Measurements from ENCODE around the gene CEACAM1.
"Not testable (repeated sequence)": the region's sequence is repeated elsewhere in the genome, so short reads cannot be mapped to it uniquely, and the experiment has no call there.

The CEACAM1 gene

DNA sequence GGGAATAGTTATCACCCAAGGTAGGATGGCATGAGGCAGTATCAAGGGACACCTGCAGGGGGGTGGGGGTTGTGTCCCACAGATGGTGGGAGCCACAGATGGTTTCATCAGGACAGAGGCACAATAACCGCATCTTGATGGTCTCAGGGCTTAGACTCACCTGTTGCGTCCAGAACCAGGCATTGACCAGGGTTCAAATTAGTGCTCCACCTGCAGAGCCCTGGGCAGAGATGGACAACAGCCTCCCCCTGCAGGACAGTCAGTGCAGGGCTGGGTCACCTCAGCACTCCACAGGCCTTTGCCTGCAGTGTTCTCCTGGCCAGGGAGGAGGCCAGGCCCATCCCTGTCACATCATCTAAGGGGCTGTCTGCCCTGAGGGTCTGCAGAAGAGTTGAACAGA is 14.5 kb upstream of the CEACAM1 start:
- Histone ChIP-seq H3K4me1 (ENCODE audit: control insufficient read depth, insufficient read depth, low read length) (no peaks in the 10 kb centered on the region), H3K36me3 (ENCODE audit: control insufficient read depth, insufficient read depth, low read length) (no peaks in the 10 kb centered on the region), H3K4me3 (ENCODE audit: low read length) (no peak overlapping the region), H3K9ac (ENCODE audit: low read length) (no peak overlapping the region), H3K27me3 (ENCODE audit: control insufficient read depth, insufficient read depth, low read length) (no peaks in the 10 kb centered on the region), H3K27ac (ENCODE audit: low read depth, low read length) (no peak overlapping the region)

DNA sequence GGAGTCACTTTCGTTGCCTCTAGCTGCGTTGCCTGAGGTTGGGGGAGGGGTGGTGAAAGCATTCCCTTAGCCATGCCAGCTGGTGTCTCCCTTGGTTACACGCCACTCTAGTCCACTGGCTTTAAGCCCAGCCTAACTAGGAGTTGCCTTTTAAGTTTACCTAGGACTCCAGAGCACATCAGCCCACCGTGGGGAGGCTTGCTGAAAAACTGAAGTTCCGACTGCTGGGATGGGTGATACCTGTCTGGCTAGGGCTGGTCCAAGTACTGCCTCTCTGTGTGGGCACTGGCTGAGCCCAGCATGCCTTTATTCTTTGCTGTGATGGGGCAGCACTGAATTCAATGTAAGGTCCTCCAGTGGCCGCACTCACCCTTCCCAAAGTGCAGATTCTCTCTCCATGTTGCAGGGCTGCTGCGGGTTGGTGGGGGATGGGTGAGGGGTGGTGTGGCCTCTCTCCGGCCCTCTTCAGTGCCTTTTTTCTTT is 11.8 kb upstream of the CEACAM1 start:
- Histone ChIP-seq H3K27me3 (ENCODE audit: control insufficient read depth, insufficient read depth, low read length) (no peaks in the 10 kb centered on the region), H3K27ac (ENCODE audit: low read depth, low read length) (no peak overlapping the region), H3K9ac (ENCODE audit: low read length) (no peak overlapping the region), H3K36me3 (ENCODE audit: control insufficient read depth, insufficient read depth, low read length) (no peaks in the 10 kb centered on the region), H3K4me1 (ENCODE audit: control insufficient read depth, insufficient read depth, low read length) (no peaks in the 10 kb centered on the region), H3K4me3 (ENCODE audit: low read length) (no peak overlapping the region)

DNA sequence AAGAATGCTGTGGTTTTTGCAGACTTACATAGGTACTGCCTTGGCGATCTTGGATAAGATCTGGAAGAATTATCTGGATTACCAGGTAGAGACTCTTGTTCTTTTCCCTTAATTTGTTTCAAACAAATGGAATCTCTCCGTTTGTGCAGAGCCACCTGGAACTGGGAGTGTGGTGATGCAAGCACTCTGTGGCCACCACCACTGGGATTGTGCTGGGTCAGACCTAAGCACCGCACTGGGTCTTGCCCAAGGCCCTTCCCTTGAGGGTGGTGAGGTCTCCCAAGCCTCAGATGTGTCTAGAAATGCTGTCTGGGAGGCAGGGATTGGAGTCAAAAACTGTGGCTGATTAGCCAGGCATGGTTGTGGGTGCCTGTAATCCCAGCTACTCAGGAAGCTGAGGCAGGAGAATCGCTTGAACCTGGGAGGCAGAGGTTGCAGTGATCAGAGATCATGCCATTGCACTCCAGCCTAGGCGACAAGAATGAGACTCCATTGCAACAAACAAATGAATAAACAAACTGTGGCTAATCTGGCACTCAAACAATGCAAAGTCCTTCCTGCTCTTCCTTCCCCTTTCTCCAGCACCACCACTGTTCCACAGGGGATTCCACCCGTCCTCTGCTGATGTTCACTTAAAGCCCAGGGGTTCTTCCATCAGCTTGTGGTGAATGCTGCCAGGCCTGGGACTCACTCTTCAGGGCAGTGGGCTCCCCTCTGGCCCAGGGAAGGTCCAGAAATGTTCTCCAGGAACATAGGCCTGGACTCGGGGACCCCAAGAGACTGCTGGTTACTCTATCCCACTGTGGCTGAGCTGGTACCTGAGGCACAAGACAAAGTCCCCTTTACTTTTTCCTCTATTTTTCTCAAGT is 10.8 kb upstream of the CEACAM1 start:
- H3K4me1 ChIP-seq (ENCODE audit: control insufficient read depth, insufficient read depth, low read length), result no peaks in the 10 kb centered on the region
- H3K27ac ChIP-seq (ENCODE audit: low read depth, low read length), result no peak overlapping the region
- no peak overlapping the region for H3K9ac ChIP-seq (ENCODE audit: low read length)
- H3K27me3 ChIP-seq (ENCODE audit: control insufficient read depth, insufficient read depth, low read length), result no peaks in the 10 kb centered on the region
- H3K4me3 ChIP-seq (ENCODE audit: low read length), result no peak overlapping the region
- no peaks in the 10 kb centered on the region for H3K36me3 ChIP-seq (ENCODE audit: control insufficient read depth, insufficient read depth, low read length)

DNA sequence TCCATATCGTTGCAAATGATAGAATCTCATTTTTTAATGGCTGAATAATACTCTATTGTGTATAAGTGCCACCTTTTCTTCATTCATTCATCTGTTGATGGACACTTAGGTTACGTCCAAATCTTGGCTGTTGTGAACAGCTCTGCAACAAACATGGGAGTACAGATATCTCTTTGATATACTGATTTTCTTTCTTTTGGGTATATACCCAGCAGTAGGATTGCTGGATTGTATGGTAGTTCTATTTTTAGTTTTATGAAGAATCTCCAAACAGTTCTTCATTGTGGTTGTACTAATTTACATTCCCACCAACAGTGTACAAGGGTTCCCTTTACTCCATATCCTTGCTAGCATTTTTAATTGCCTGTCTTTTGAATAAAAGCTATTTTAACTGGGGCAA is 7.0 kb upstream of the CEACAM1 start:
- H3K4me1 ChIP-seq (ENCODE audit: control insufficient read depth, insufficient read depth, low read length); H3K36me3 ChIP-seq (ENCODE audit: control insufficient read depth, insufficient read depth, low read length); H3K9ac ChIP-seq (ENCODE audit: low read length); H3K4me3 ChIP-seq (ENCODE audit: low read length); H3K27ac ChIP-seq (ENCODE audit: low read depth, low read length); H3K27me3 ChIP-seq (ENCODE audit: control insufficient read depth, insufficient read depth, low read length): not testable (repeated sequence)

DNA sequence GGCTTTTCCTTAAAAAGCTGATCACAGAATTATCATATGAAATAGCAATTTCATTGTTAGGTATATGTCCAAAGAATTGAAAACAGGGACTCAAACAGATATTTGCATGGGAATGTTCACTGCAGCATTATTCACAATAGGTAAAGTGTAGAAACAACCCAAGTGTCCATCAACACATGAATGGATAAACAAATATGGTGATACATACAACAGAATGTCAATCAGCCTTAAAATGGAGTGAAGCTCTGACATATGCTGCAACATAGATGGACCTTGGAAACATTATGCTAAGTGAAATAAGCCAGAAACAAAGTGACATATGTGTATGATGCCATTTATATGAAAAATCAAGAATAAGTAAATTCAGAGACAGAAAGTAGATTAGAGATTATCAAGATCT is 6.1 kb upstream of the CEACAM1 start:
- Histone ChIP-seq H3K4me1 (ENCODE audit: control insufficient read depth, insufficient read depth, low read length) (no peaks in the 10 kb centered on the region), H3K27me3 (ENCODE audit: control insufficient read depth, insufficient read depth, low read length) (no peaks in the 10 kb centered on the region), H3K36me3 (ENCODE audit: control insufficient read depth, insufficient read depth, low read length) (no peaks in the 10 kb centered on the region), H3K4me3 (ENCODE audit: low read length) (no peak overlapping the region), H3K9ac (ENCODE audit: low read length) (no peak overlapping the region), H3K27ac (ENCODE audit: low read depth, low read length) (no peak overlapping the region)

DNA sequence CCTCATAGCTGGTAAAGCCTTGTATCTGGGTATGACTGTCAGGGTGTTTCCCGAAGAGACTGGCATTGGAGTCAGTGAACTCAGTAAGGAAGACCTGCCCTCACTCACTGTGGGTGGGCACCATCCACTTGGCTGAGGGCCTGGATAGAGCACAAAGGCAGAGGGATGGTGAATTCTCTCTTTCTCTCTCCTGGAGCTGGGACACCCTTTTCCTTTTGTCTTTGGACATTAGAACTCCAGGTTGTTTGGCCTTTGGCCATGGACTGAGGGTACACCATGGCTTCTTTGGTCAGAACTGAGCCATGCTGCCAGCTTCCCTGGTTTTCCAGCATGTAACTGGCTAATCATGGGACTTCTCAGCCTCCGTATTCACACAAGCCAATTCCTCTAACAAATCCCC is 4.6 kb upstream of the CEACAM1 start:
- no peaks in the 10 kb centered on the region for H3K27me3 ChIP-seq (ENCODE audit: control insufficient read depth, insufficient read depth, low read length)
- H3K4me3 ChIP-seq (ENCODE audit: low read length), result no peak overlapping the region
- H3K27ac ChIP-seq (ENCODE audit: low read depth, low read length), result no peak overlapping the region
- no peaks in the 10 kb centered on the region for H3K4me1 ChIP-seq (ENCODE audit: control insufficient read depth, insufficient read depth, low read length)
- H3K36me3 ChIP-seq (ENCODE audit: control insufficient read depth, insufficient read depth, low read length), result no peaks in the 10 kb centered on the region
- no peak overlapping the region for H3K9ac ChIP-seq (ENCODE audit: low read length)

DNA sequence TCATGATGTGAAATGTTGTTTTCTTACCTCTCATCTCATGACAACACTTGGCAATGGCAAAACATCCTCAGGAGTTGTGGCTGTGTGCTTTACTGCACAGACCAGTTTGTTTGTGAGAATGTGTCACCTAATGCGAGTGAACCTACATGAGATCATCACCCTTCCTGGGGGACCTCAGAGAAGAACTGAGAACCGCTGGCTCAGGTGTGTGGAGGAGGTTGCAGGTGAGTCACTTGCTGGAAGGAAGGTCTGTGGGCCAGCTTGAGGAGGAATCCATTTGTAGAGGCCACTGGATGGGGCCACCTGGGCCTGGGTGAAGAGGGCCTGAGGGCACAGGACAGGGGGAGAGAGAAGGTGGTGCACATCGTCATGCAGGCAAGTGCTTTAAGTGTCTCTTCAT is 3.0 kb upstream of the CEACAM1 start:
- Histone ChIP-seq H3K36me3 (ENCODE audit: control insufficient read depth, insufficient read depth, low read length) (no peaks in the 10 kb centered on the region), H3K4me3 (ENCODE audit: low read length) (no peak overlapping the region), H3K4me1 (ENCODE audit: control insufficient read depth, insufficient read depth, low read length) (no peaks in the 10 kb centered on the region), H3K27me3 (ENCODE audit: control insufficient read depth, insufficient read depth, low read length) (no peaks in the 10 kb centered on the region), H3K27ac (ENCODE audit: low read depth, low read length) (no peak overlapping the region), H3K9ac (ENCODE audit: low read length) (no peak overlapping the region)

DNA sequence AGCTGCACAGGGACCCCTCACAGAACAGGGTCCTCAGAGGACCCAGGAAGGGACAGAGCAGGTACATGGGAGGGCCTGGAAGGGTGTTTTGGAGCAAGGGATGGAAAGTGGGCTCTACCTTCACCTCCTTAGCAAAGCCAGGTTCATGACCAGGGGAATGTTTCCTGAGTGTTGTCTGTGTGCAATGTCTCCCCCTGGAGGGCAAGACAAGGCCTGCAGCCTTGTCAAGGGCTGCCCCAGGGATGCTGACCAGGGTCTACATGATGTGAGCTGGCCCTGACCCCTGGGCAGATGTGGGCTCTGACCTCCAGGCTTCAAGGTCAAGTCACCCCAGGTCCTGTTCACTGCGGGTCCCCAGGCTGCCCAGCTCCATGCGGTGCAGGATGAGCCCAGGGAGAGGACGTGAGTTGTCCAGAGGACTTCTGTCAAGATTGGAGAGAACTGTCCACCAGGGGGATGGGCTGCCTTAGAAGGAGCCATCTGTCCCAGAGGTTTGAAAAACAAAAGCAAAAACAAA is 1.0 kb upstream of the CEACAM1 start:
- no peaks in the 10 kb centered on the region for H3K27me3 ChIP-seq (ENCODE audit: control insufficient read depth, insufficient read depth, low read length)
- peak overlapping the region; percentile 56 for H3K4me3 ChIP-seq (ENCODE audit: low read length)
- H3K36me3 ChIP-seq (ENCODE audit: control insufficient read depth, insufficient read depth, low read length), result no peaks in the 10 kb centered on the region
- no peak overlapping the region for H3K27ac ChIP-seq (ENCODE audit: low read depth, low read length)
- H3K9ac ChIP-seq (ENCODE audit: low read length), result no peak overlapping the region
- no peaks in the 10 kb centered on the region for H3K4me1 ChIP-seq (ENCODE audit: control insufficient read depth, insufficient read depth, low read length)

DNA sequence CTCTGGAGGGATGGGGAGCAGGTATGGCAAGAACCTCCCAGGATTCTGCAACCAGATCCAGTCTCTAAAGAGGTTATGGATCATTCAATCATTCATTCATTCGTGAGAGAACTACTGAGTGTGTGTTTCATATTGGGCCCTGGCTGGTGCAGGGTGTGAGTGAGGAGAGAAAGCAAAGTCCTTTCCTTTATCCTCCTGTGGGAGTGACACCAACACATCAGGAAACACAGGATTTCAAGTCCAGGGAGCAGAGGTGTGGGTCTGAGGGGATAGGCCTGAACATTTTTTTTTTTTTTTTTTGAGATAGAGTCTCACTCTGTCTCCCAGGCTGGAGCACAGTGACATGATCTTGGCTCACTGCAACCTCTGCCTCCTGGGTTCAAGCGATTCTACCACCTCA is 3.3 kb downstream of the CEACAM1 start:
- no peak overlapping the region for H3K4me3 ChIP-seq (ENCODE audit: low read length)
- no peaks in the 10 kb centered on the region for H3K4me1 ChIP-seq (ENCODE audit: control insufficient read depth, insufficient read depth, low read length)
- no peak overlapping the region for H3K27ac ChIP-seq (ENCODE audit: low read depth, low read length)
- H3K9ac ChIP-seq (ENCODE audit: low read length), result no peak overlapping the region
- peaks cover 2% of the 10 kb centered on the region for H3K36me3 ChIP-seq (ENCODE audit: control insufficient read depth, insufficient read depth, low read length)
- no peaks in the 10 kb centered on the region for H3K27me3 ChIP-seq (ENCODE audit: control insufficient read depth, insufficient read depth, low read length)

DNA sequence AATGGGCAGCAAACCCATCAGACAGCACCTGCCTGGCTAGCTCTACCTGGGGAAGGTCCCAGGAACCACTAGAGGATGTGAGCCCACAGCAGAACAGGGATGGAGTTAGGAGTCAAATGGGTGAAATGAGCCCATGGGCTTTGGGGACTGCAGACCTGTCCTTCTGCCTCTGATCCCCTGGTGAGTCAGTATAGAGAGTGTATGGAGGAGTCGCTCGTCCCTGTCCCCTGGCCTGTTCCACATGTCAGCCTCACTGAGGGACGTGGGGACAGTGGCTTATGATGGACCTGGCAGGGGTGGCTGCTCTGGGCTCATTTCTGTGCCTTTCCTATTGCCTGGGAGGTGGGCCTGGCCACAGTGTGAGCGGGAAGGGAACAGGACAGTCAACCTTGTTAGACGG is 4.0 kb downstream of the CEACAM1 start:
- H3K9ac ChIP-seq (ENCODE audit: low read length), result no peak overlapping the region
- no peak overlapping the region for H3K27ac ChIP-seq (ENCODE audit: low read depth, low read length)
- no peaks in the 10 kb centered on the region for H3K4me1 ChIP-seq (ENCODE audit: control insufficient read depth, insufficient read depth, low read length)
- peaks cover 2% of the 10 kb centered on the region for H3K36me3 ChIP-seq (ENCODE audit: control insufficient read depth, insufficient read depth, low read length)
- no peak overlapping the region for H3K4me3 ChIP-seq (ENCODE audit: low read length)
- no peaks in the 10 kb centered on the region for H3K27me3 ChIP-seq (ENCODE audit: control insufficient read depth, insufficient read depth, low read length)

DNA sequence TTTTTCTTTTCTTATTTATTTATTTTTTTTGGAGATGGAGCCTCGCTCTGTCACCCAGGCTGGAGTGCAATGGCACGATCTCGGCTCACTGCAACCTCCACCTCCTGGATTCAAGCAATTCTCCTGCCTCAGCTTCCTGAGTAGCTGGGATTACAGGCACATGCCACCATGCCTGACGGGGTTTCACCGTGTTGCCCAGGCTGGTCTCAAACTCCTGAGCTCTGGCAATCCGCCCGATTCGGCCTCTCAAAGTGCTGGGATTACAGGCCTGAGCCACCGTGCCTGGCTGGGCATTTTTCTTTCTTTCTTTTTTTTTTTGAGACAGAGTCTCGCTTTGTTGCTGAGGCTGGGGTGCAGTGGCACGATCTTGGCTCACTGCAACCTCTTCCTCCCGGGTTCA is 6.0 kb downstream of the CEACAM1 start:
- H3K4me1 ChIP-seq (ENCODE audit: control insufficient read depth, insufficient read depth, low read length); H3K27ac ChIP-seq (ENCODE audit: low read depth, low read length); H3K9ac ChIP-seq (ENCODE audit: low read length); H3K4me3 ChIP-seq (ENCODE audit: low read length); H3K36me3 ChIP-seq (ENCODE audit: control insufficient read depth, insufficient read depth, low read length); H3K27me3 ChIP-seq (ENCODE audit: control insufficient read depth, insufficient read depth, low read length): not testable (repeated sequence)

DNA sequence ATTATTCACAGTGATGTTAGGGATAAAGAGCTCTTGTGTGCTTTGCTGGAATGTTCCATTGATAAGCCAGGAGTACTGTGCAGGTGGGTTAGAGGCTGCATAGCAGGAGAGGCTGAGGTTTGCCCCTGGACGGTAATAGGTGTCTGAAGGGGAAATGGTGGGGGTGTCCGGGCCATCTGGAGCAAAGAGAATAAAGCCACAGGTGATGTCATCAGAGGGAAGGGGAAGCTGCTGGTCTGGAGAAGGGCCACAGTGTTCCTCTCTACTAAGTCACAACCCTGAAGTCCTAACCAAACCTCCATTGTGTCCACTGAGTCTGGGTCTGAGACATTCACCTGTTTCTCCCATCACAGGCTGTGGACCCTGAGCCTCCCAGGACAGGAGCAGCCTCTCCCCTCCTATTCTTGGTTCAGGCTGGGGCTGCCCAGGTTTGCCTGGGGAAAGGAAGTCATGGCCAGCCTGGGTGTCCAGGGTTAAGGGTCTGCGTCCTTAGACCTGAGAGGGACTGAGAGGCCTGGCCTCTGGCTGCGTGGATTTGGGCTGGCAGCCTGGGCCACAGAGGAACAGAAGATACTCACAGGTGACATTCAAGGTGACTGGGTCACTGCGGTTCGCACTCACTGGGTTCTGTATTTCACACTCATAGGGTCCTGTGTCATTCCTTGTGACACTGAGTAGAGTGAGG is 6.8 kb downstream of the CEACAM1 start:
- Histone ChIP-seq H3K4me3 (ENCODE audit: low read length) (no peak overlapping the region), H3K4me1 (ENCODE audit: control insufficient read depth, insufficient read depth, low read length) (no peaks in the 10 kb centered on the region), H3K27ac (ENCODE audit: low read depth, low read length) (no peak overlapping the region), H3K36me3 (ENCODE audit: control insufficient read depth, insufficient read depth, low read length) (peaks cover 2% of the 10 kb centered on the region), H3K27me3 (ENCODE audit: control insufficient read depth, insufficient read depth, low read length) (no peaks in the 10 kb centered on the region), H3K9ac (ENCODE audit: low read length) (no peak overlapping the region)
